GM21529 (cell line): ENCODE results near the gene BRD3OS.
A peak's percentile ranks its signal among the peaks of the same experiment; 100 is the strongest.

Source experiments
- ATAC-seq: cut with Tn5 transposase; IDR thresholded peaks from one replicate; pipeline ENCODE4 v1.9.1; 2021; ENCODE audit not compliant: unreplicated experiment

The BRD3OS gene

GRCh38 chr9:134024828-134025605, at the start of gene BRD3OS:
TSS of gene BRD3OS (plus strand) at chr9:134025481. CDS start at chr9:134026748, 1,267 bp downstream.
- ATAC-seq: peak; percentile 83

GRCh38 chr9:133975511-133975910, 49.8 kb upstream of the BRD3OS start:
- ATAC-seq: no peak

GRCh38 chr9:133976191-133976861, 49.0 kb upstream of the BRD3OS start:
- ATAC-seq: no peak

GRCh38 chr9:133976887-133977286, 48.4 kb upstream of the BRD3OS start:
- no peak for ATAC-seq

- ATAC-seq: no peak
Observed at GRCh38 chr9:133977421-133978201, 47.7 kb upstream of the BRD3OS start.

- no peak for ATAC-seq
Observed at GRCh38 chr9:133978226-133978898, 46.9 kb upstream of the BRD3OS start.

- ATAC-seq: no peak
Observed at GRCh38 chr9:133978899-133979272, 46.4 kb upstream of the BRD3OS start.

- ATAC-seq: peak; percentile 56
Observed at GRCh38 chr9:133979273-133979920, 45.9 kb upstream of the BRD3OS start.

GRCh38 chr9:133979921-133980863, 45.1 kb upstream of the BRD3OS start:
- no peak for ATAC-seq

GRCh38 chr9:133980864-133981588, 44.3 kb upstream of the BRD3OS start:
- no peak for ATAC-seq

GRCh38 chr9:133981589-133981957, 43.7 kb upstream of the BRD3OS start:
- ATAC-seq: no peak

- ATAC-seq: no peak
Observed at GRCh38 chr9:133981958-133982681, 43.2 kb upstream of the BRD3OS start.

- no peak for ATAC-seq
Observed at GRCh38 chr9:133982971-133983720, 42.1 kb upstream of the BRD3OS start.

GRCh38 chr9:133986061-133986460, 39.2 kb upstream of the BRD3OS start:
- ATAC-seq: no peak

- ATAC-seq: no peak
Observed at GRCh38 chr9:133986774-133987445, 38.4 kb upstream of the BRD3OS start.

GRCh38 chr9:133987446-133987788, 37.9 kb upstream of the BRD3OS start:
- no peak for ATAC-seq
